GM12878 (cell line): ENCODE measurements around the gene HAO2. TPM values are rescaled to one million over a fixed set of nuclear protein-coding genes. Genes with fewer than 3 reads are reported as not detected.

Experiments
- ATAC-seq: fragments of 200-7000 bp; cut with Tn5 transposase; 3 replicates; pipeline ENCODE4 v1.9.1; 2020; ENCODE audit warnings: mild to moderate bottlenecking, moderate library complexity
- BruUV-seq: library from RNA; stranded (reverse); fragments of 400-500 nt; replicated peaks from 2 replicates; lab custom pipeline; 2021; lab: Mats Ljungman, UMichigan
- CTCF ChIA-PET: fragments of 300-600 bp; sonication (Branson Sonifier 250); formaldehyde crosslinking; extraction: SDS; loops from one replicate; lab custom pipeline; 2021; ENCODE audit warnings: inconsistent platforms; lab: Yijun Ruan, JAX
- POLR2A ChIA-PET: fragments of 350-600 bp; formaldehyde crosslinking; extraction: SDS; loops from one replicate; lab custom pipeline; 2021; ENCODE audit warnings: inconsistent platforms; lab: Charles Lee
- RAD21 ChIA-PET: fragments of 300-600 bp; sonication (Branson Sonifier 250); formaldehyde crosslinking; loops from one replicate; lab custom pipeline; 2023; ENCODE audit warnings: antibody characterized with exemption; ENCODE audit not compliant: unreplicated experiment; lab: Charles Lee
- SMC1A ChIA-PET: fragments of 300-600 bp; sonication (Branson Sonifier 250); formaldehyde crosslinking; loops from one replicate; lab custom pipeline; 2023; ENCODE audit not compliant: unreplicated experiment, uncharacterized antibody; lab: Charles Lee
- DNase-seq: peaks from one replicate; pipeline ENCODE4 v3.0.0-alpha.2; 2011; ENCODE audit warnings: low read depth, low spot score
- FAIRE-seq: peaks from 3 replicates; lab custom pipeline; 2011; peaks lifted over from hg19 to GRCh38; lab: Jason Lieb, UNC
- H2AFZ ChIP-seq: 2 replicates; pipeline ENCODE4 v1.6.0; 2011; ENCODE audit warnings: low read depth, low read length, control low read depth; ENCODE audit not compliant: control insufficient read depth
- H3K27ac ChIP-seq: 2 replicates; pipeline ENCODE4 v1.5.1; 2011; ENCODE audit warnings: control low read depth; ENCODE audit not compliant: control insufficient read depth, insufficient read depth
- H3K27me3 ChIP-seq, 2 experiments: replicated peaks in 1 of 2; 2 replicates each; pipeline versions ENCODE4 v1.6.0 to v1.6.1; 2011; ENCODE audit warnings: low read length in 1 of 2; ENCODE audit not compliant: control insufficient read depth in 2 of 2, insufficient read depth in 2 of 2
- H3K36me3 ChIP-seq, 2 experiments: 2 replicates each; pipeline ENCODE4 v1.5.1; 2011; ENCODE audit warnings: low read length in 1 of 2; ENCODE audit not compliant: control insufficient read depth in 2 of 2, insufficient read depth in 2 of 2
- H3K4me1 ChIP-seq: 2 replicates; pipeline ENCODE4 v1.6.1; 2011; ENCODE audit warnings: mild to moderate bottlenecking, low read length, moderate library complexity, mixed read lengths; ENCODE audit not compliant: control insufficient read depth, insufficient read depth
- H3K4me2 ChIP-seq: 2 replicates; pipeline ENCODE4 v1.6.0; 2011; ENCODE audit warnings: control low read depth; ENCODE audit not compliant: control insufficient read depth, insufficient read depth
- H3K4me3 ChIP-seq: fragments of 200-600 bp; sonication (generic); 2 replicates; pipeline ENCODE4 v1.5.1; 2016
- H3K79me2 ChIP-seq: 2 replicates; pipeline ENCODE4 v1.6.0; 2011; ENCODE audit warnings: low read length; ENCODE audit not compliant: control insufficient read depth, insufficient read depth
- H3K9ac ChIP-seq: 2 replicates; pipeline ENCODE4 v1.8.0; 2011; ENCODE audit warnings: low read length, control low read depth, mixed read lengths; ENCODE audit not compliant: control insufficient read depth, insufficient read depth
- H3K9me3 ChIP-seq: replicated peaks from 3 replicates; pipeline ENCODE4 v1.5.1; 2011; ENCODE audit warnings: mild to moderate bottlenecking, low read length; ENCODE audit not compliant: control insufficient read depth, insufficient read depth
- H4K20me1 ChIP-seq: 2 replicates; pipeline ENCODE4 v1.6.0; 2011; ENCODE audit not compliant: control insufficient read depth, insufficient read depth
- ASH2L ChIP-seq: fragments of 300-600, 200-600 bp; sonication (generic); IDR thresholded peaks from 2 replicates; pipeline ENCODE4 v1.6.1; 2017; ENCODE audit warnings: low read depth, mild to moderate bottlenecking, borderline replicate concordance
- CBFB ChIP-seq: IDR thresholded peaks from 2 replicates; pipeline ENCODE4 v1.6.1; 2016; ENCODE audit warnings: antibody characterized with exemption, low read depth
- CEBPB ChIP-seq, 2 experiments: fragments of 150-350 bp in 1 of 2; IDR thresholded peaks; 2 replicates each; pipeline ENCODE4 v1.6.1; 2012 to 2014; ENCODE audit warnings: low read depth in 2 of 2, low read length in 2 of 2, borderline replicate concordance in 1 of 2, inconsistent platforms in 1 of 2
- ETV6 ChIP-seq, 2 experiments: fragments of 450-650 bp in 1 of 2; IDR thresholded peaks in 1 of 2; conservative IDR thresholded peaks in 1 of 2; 2 replicates each; pipeline ENCODE4 v1.6.1; 2014; ENCODE audit warnings: antibody characterized with exemption in 1 of 2, borderline replicate concordance in 1 of 2, low read depth in 1 of 2, mild to moderate bottlenecking in 1 of 2, moderate library complexity in 1 of 2
- LARP7 ChIP-seq: fragments of 450-650 bp; IDR thresholded peaks from 2 replicates; pipeline ENCODE4 v1.6.1; 2017; ENCODE audit warnings: mild to moderate bottlenecking
- MEF2B ChIP-seq: fragments of 450-650 bp; IDR thresholded peaks from 2 replicates; pipeline ENCODE4 v1.6.1; 2018; ENCODE audit warnings: mild to moderate bottlenecking, moderate library complexity; ENCODE audit not compliant: partially characterized antibody, poor library complexity, severe bottlenecking
- PAX5 ChIP-seq: IDR thresholded peaks from 2 replicates; pipeline ENCODE4 v1.6.1; 2011; ENCODE audit warnings: low read depth, low read length, borderline replicate concordance
- POU2F2 ChIP-seq: IDR thresholded peaks from 3 replicates; pipeline ENCODE4 v1.6.1; 2011; ENCODE audit warnings: low read depth, mild to moderate bottlenecking, low read length, borderline replicate concordance
- RAD21 ChIP-seq: IDR thresholded peaks from 2 replicates; pipeline ENCODE4 v1.6.1; 2011; ENCODE audit warnings: mild to moderate bottlenecking, low read depth, low read length, moderate library complexity; ENCODE audit not compliant: insufficient read depth
- RAD51 ChIP-seq: fragments of 450-650 bp; IDR thresholded peaks from 2 replicates; pipeline ENCODE4 v1.6.1; 2016; ENCODE audit warnings: moderate library complexity, mild to moderate bottlenecking, inconsistent platforms
- RELA ChIP-seq: fragments of 450-650 bp; IDR thresholded peaks from 2 replicates; pipeline ENCODE4 v1.8.0; 2014; ENCODE audit warnings: borderline replicate concordance; ENCODE audit not compliant: partially characterized antibody
- SUZ12 ChIP-seq: fragments of 200-600 bp; sonication (generic); IDR thresholded peaks from one replicate; pipeline ENCODE4 v1.6.1; 2018; ENCODE audit warnings: antibody characterized with exemption, mild to moderate bottlenecking; ENCODE audit not compliant: unreplicated experiment
- TAF1 ChIP-seq: IDR thresholded peaks from 2 replicates; pipeline ENCODE4 v1.6.1; 2011; ENCODE audit warnings: mild to moderate bottlenecking, low read depth, low read length, borderline replicate concordance
- TCF7 ChIP-seq: IDR thresholded peaks from 2 replicates; pipeline ENCODE4 v1.6.1; 2014; ENCODE audit warnings: antibody characterized with exemption, borderline replicate concordance
- WGBS: methylation state at CpG from one replicate; pipeline ENCODE4 v1.1.6; 2016; ENCODE audit warnings: low lambda C conversion rate; ENCODE audit not compliant: insufficient replicate concordance, insufficient coverage; ENCODE audit errors: missing lambda C conversion rate; 5-methylcytosine and 5-hydroxymethylcytosine counted together
- in situ Hi-C: fragments of 300-500 bp; cut with MboI; formaldehyde crosslinking; loops from 9 replicates; pipeline ENCODE4 v1.14.3; 2018; ENCODE audit warnings: mixed read lengths
- intact Hi-C: fragments of 100-400 bp; cut with micrococcal nuclease; formaldehyde crosslinking; loops from one replicate; pipeline ENCODE4 v1.14.2; 2022; ENCODE audit not compliant: unreplicated experiment
- polyA plus RNA-seq, 11 experiments: library from polyadenylated mRNA; depleted of rRNA in 4 of 11; unstranded in 6 of 11; stranded (reverse) in 5 of 11; fragments of >200 nt; fragmentation: Nextera tagmentation in 4 of 11; fragmentation: Illumina TruSeq in 1 of 11; extraction: Ambion mirVana in 4 of 11; extraction: Trizol in 1 of 11; gene quantifications; 1 replicate in 1 of 11; 2 replicates in 10 of 11; pipeline versions ENCODE4 v1.2.1 to v1.2.3, GENCODE V29; 2011 to 2016; ENCODE audit warnings: inconsistent platforms in 2 of 11, missing spikeins in 2 of 11, low read depth in 1 of 11
- total RNA-seq, 4 experiments: library from RNA; depleted of rRNA in 3 of 4; stranded (reverse); fragments of >200 nt in 3 of 4; fragmentation: Illumina TruSeq in 1 of 4; extraction: Trizol in 1 of 4; gene quantifications; 2 replicates each; pipeline versions ENCODE4 v1.2.1 to v1.2.3, GENCODE V29; 2013 to 2021
- TF ChIP-seq, protein P1 (sequence below): fragments of 150-350 bp; IDR thresholded peaks from 2 replicates; pipeline ENCODE4 v1.6.1; 2014; ENCODE audit warnings: mild to moderate bottlenecking, low read depth, low read length
- TF ChIP-seq, protein P2 (sequence below): fragments of 450-650 bp; conservative IDR thresholded peaks from 2 replicates; pipeline ENCODE4 v1.6.1; 2017; ENCODE audit warnings: mild to moderate bottlenecking, moderate library complexity

The HAO2 gene
- total and polyA plus RNA-seq, 10 of the 15 experiments (the other 5 are each of a cell fraction or from before 2014, with no cell fraction given): not detected

DNA sequence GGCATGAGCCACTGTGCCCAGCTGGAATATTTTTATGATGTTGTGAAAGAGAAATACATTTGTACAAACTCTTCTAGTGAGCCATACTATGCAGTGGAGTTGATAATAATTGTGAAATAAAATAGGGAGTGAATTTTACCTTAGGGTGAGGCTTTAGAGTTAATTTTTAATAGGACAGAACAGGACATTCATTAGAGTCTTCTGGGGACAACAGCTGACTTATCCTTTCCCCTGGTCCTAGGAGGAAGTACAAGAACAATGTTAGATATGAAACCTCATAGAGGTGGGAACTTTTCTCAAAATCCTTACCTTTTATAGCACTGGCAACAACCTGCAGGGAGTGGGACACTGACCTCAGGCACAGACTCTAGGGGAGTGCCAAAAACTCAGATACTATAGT is 21.9 kb downstream of the HAO2 start:
- ChIA-PET RAD21 (no interaction called here), SMC1A (interaction anchor here (1.3 kb wide), 1 partner anchor 21 kb away, joined by 3 read pairs; no protein-coding TSS in a partner anchor), CTCF (interaction anchor here (1.2 kb wide), 1 partner anchor 16 kb away, joined by 3 read pairs; no protein-coding TSS in a partner anchor), POLR2A (no interaction called here)
- Histone ChIP-seq H4K20me1 (no peaks in the 10 kb centered on the region), H3K27me3 (peaks cover 0 to 3% of the 10 kb centered on the region in 2 experiments; a peak in 2 of 4 replicates), H3K9me3 (no peaks in the 10 kb centered on the region), H3K4me1 (no peaks in the 10 kb centered on the region), H3K36me3 (no peaks in the 10 kb centered on the region), H2AFZ (no peak overlapping the region), H3K27ac (no peak overlapping the region), H3K79me2 (no peaks in the 10 kb centered on the region), H3K4me2 (no peak overlapping the region), H3K9ac (no peak overlapping the region), H3K4me3 (no peak overlapping the region)
- TF ChIP-seq, protein P1, sequence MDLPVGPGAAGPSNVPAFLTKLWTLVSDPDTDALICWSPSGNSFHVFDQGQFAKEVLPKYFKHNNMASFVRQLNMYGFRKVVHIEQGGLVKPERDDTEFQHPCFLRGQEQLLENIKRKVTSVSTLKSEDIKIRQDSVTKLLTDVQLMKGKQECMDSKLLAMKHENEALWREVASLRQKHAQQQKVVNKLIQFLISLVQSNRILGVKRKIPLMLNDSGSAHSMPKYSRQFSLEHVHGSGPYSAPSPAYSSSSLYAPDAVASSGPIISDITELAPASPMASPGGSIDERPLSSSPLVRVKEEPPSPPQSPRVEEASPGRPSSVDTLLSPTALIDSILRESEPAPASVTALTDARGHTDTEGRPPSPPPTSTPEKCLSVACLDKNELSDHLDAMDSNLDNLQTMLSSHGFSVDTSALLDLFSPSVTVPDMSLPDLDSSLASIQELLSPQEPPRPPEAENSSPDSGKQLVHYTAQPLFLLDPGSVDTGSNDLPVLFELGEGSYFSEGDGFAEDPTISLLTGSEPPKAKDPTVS: no peak
- no peak for TF ChIP-seq RAD21
- TF ChIP-seq TAF1: no peak
- no peak for TF ChIP-seq POU2F2
- no peak for TF ChIP-seq RELA
- in situ Hi-C loops (no loop called here), intact Hi-C loops (no loop called here)
- ATAC-seq (no peak), FAIRE-seq (no peak), DNase-seq (no peak)
- BruUV-seq: no TSS peak

DNA sequence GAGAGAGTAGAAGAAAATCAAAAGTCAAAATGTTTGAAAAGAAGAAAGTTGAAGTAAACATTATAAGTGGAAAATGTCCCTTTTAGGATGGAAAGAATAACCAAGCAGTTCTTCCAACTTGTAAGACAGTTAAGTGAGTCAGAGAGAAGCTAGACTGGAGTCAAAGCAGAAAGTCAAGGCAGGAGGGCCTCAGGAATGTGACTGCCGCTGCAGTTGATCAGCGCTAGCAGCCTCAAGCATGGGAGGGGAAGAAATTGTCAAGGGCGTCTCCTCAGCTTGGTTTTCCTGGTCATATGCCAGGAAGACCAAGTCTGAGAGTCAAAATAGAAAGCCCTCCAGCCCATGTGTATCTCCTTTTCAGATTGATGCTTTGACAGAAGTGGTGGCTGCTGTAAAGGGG is 23.2 kb downstream of the HAO2 start:
- no peaks in the 10 kb centered on the region for H3K4me1 ChIP-seq
- ATAC-seq: no peak
- H3K27ac ChIP-seq: no peak overlapping the region
- intact Hi-C loops: no loop called here
- POLR2A ChIA-PET: no interaction called here
- DNase-seq: no peak
- WGBS: 67% methylated on average over 3 of the region's 3 CpGs
- RAD21 ChIA-PET: no interaction called here
- H3K36me3 ChIP-seq: no peaks in the 10 kb centered on the region
- CTCF ChIA-PET: no interaction called here
- peaks cover 0 to 3% of the 10 kb centered on the region in 2 experiments; a peak in 2 of 4 replicates for H3K27me3 ChIP-seq
- H3K9me3 ChIP-seq: no peaks in the 10 kb centered on the region
- H2AFZ ChIP-seq: no peak overlapping the region
- FAIRE-seq: no peak
- H3K4me3 ChIP-seq: no peak overlapping the region
- SMC1A ChIA-PET: no interaction called here
- in situ Hi-C loops: no loop called here
- H4K20me1 ChIP-seq: no peaks in the 10 kb centered on the region
- no peak overlapping the region for H3K4me2 ChIP-seq
- H3K79me2 ChIP-seq: no peaks in the 10 kb centered on the region
- no peak overlapping the region for H3K9ac ChIP-seq
- BruUV-seq: no TSS peak
- TF ChIP-seq RAD51 (no peak), SUZ12 (no peak), MEF2B (no peak), CBFB (no peak), LARP7 (no peak), TCF7 (no peak), ETV6 (conservative IDR thresholded peaks at IDR 0.05 in 1 of 2, IDR thresholded peaks at IDR 0.05 in 1 of 2; ENCODE audit: borderline replicate concordance in 1 of 2, low read depth in 1 of 2) (no peak), PAX5 (no peak), CEBPB (IDR thresholded peaks at IDR 0.05; ENCODE audit: borderline replicate concordance in 1 of 2, low read depth in 2 of 2, low read length in 2 of 2) (no peak), ASH2L (no peak)
- TF ChIP-seq, protein P2, sequence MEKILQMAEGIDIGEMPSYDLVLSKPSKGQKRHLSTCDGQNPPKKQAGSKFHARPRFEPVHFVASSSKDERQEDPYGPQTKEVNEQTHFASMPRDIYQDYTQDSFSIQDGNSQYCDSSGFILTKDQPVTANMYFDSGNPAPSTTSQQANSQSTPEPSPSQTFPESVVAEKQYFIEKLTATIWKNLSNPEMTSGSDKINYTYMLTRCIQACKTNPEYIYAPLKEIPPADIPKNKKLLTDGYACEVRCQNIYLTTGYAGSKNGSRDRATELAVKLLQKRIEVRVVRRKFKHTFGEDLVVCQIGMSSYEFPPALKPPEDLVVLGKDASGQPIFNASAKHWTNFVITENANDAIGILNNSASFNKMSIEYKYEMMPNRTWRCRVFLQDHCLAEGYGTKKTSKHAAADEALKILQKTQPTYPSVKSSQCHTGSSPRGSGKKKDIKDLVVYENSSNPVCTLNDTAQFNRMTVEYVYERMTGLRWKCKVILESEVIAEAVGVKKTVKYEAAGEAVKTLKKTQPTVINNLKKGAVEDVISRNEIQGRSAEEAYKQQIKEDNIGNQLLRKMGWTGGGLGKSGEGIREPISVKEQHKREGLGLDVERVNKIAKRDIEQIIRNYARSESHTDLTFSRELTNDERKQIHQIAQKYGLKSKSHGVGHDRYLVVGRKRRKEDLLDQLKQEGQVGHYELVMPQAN: no peak
